ENCODE results near the gene MRPS22. TPM values are rescaled to one million over a fixed set of nuclear protein-coding genes. Genes with fewer than 3 reads are reported as not detected.

Gene MRPS22
- total and polyA plus RNA-seq, 2 of the 8 experiments (the other 6 are each of a cell fraction or from before 2014, with no cell fraction given): 28.3 to 45.8 TPM

- Histone ChIP-seq H4K91ac (replicated peaks; ENCODE audit: insufficient read length, low read length) (no peak overlapping the region), H3K9me3 (ENCODE audit: insufficient read depth in 2 of 2, low read depth in 1 of 2, low read length in 1 of 2) (no peaks in the 10 kb centered on the region), H3K56ac (replicated peaks; ENCODE audit: insufficient read length, low read depth, low read length) (no peak overlapping the region), H3K36me3 (ENCODE audit: control insufficient read depth in 2 of 4, insufficient read depth in 4 of 4, low read length in 3 of 4) (no peaks in the 10 kb centered on the region), H2BK120ac (replicated peaks; ENCODE audit: low read depth, low read length) (no peak overlapping the region), H3K23me2 (ENCODE audit: low read depth, low read length) (no peaks in the 10 kb centered on the region), H2BK5ac (ENCODE audit: low read depth, low read length) (no peak overlapping the region), H3K4me2 (ENCODE audit: insufficient read depth in 1 of 2, low read depth in 2 of 2, low read length in 2 of 2) (no peak overlapping the region), H3K4me1 (replicated peaks in 1 of 4; ENCODE audit: control insufficient read depth in 3 of 4, insufficient read depth in 4 of 4, low read length in 3 of 4) (no peaks in the 10 kb centered on the region; a peak in 3 of 7 replicates), H2BK15ac (ENCODE audit: low read length) (no peak overlapping the region), H2AFZ (ENCODE audit: low read length) (no peak overlapping the region), H3K18ac (ENCODE audit: extremely low read depth, low read length) (no peak overlapping the region), H3K27me3 (replicated peaks in 1 of 4; ENCODE audit: control insufficient read depth in 3 of 4, extremely low read depth in 1 of 4, insufficient read depth in 3 of 4, low read length in 3 of 4) (no peaks in the 10 kb centered on the region), H3K4ac (replicated peaks; ENCODE audit: insufficient read length, low read depth, low read length) (no peak overlapping the region), H4K20me1 (replicated peaks in 1 of 2; ENCODE audit: control insufficient read depth in 1 of 2, insufficient read depth in 2 of 2, low read length in 2 of 2) (no peaks in the 10 kb centered on the region), H3K79me1 (ENCODE audit: low read depth, low read length) (no peaks in the 10 kb centered on the region), H3K14ac (ENCODE audit: insufficient read length) (no peak overlapping the region), H2BK20ac (ENCODE audit: low read length) (no peak overlapping the region), H4K5ac (ENCODE audit: insufficient read length, low read depth, low read length) (no peak overlapping the region), H2BK12ac (ENCODE audit: low read depth, low read length) (no peak overlapping the region), H3K4me3 (ENCODE audit: extremely low read depth in 1 of 4, insufficient read depth in 2 of 4, low read depth in 3 of 4, low read length in 4 of 4) (no peak overlapping the region), H2AK5ac (ENCODE audit: low read depth, low read length) (no peak overlapping the region), H3K27ac (ENCODE audit: low read depth, low read length) (no peak overlapping the region), H3K9ac (replicated peaks in 1 of 4; ENCODE audit: extremely low read depth in 1 of 4, low read depth in 3 of 4, low read length in 3 of 4) (no peak overlapping the region), H3K79me2 (ENCODE audit: control insufficient read depth in 1 of 2, insufficient read depth in 2 of 2, low read length in 2 of 2) (no peaks in the 10 kb centered on the region), H3K23ac (ENCODE audit: insufficient read length) (no peak overlapping the region), H4K8ac (ENCODE audit: extremely low read depth, insufficient read depth, low read length) (no peak overlapping the region; the same call in 1 of the 2 replicates)
- ChIA-PET CTCF (ENCODE audit: partially characterized antibody) (interaction anchor here (1.4 to 12.6 kb wide), 2 partner anchors 13 to 26 kb away, joined by 6 to 103 read pairs; no protein-coding TSS in a partner anchor), POLR2A (ENCODE audit: partially characterized antibody) (no interaction called here)
- DNase-seq (ENCODE audit: low read depth in 1 of 2, low spot score in 2 of 2) (no peak), FAIRE-seq (no peak)
- TF ChIP-seq CEBPB (IDR thresholded peaks at IDR 0.05; ENCODE audit: low read depth, low read length): no peak
- no peak for TF ChIP-seq HDAC6 (IDR thresholded peaks at IDR 0.05; ENCODE audit: low read depth, low read length)
- TF ChIP-seq SUZ12 (IDR thresholded peaks at IDR 0.05; ENCODE audit: low read length): no peak
- no peak for TF ChIP-seq TEAD4 (IDR thresholded peaks at IDR 0.05; ENCODE audit: low read depth, low read length)
- no peak for TF ChIP-seq MAX (IDR thresholded peaks at IDR 0.05)
- TF ChIP-seq SP1 (IDR thresholded peaks at IDR 0.05; ENCODE audit: low read depth, low read length): no peak
- TF ChIP-seq, protein P1, sequence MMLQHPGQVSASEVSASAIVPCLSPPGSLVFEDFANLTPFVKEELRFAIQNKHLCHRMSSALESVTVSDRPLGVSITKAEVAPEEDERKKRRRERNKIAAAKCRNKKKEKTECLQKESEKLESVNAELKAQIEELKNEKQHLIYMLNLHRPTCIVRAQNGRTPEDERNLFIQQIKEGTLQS (IDR thresholded peaks at IDR 0.05; ENCODE audit: insufficient read depth, low read depth, low read length): no peak
- no peak for TF ChIP-seq CBX5 (IDR thresholded peaks at IDR 0.05; ENCODE audit: low read depth, low read length)
- TF ChIP-seq EP300 (IDR thresholded peaks at IDR 0.05; ENCODE audit: borderline replicate concordance in 1 of 2, low read depth in 2 of 2, low read length in 2 of 2): no peak
- no peak for TF ChIP-seq JUND (IDR thresholded peaks at IDR 0.05; ENCODE audit: low read length)
- TF ChIP-seq SAP30 (IDR thresholded peaks at IDR 0.05; ENCODE audit: insufficient read depth, insufficient replicate concordance, low read length): no peak
- TF ChIP-seq, protein P2, sequence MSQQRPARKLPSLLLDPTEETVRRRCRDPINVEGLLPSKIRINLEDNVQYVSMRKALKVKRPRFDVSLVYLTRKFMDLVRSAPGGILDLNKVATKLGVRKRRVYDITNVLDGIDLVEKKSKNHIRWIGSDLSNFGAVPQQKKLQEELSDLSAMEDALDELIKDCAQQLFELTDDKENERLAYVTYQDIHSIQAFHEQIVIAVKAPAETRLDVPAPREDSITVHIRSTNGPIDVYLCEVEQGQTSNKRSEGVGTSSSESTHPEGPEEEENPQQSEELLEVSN (IDR thresholded peaks at IDR 0.05): no peak
- 90% methylated on average over 4 of the region's 4 CpGs; no CpG with 5 or more reads in 1 of the 2 experiments for WGBS, 2 experiments (ENCODE audit: extremely low coverage in 1 of 2, insufficient coverage in 1 of 2, insufficient read length in 1 of 2, insufficient replicate concordance in 2 of 2, low coverage in 1 of 2, low lambda C conversion rate in 2 of 2, missing lambda C conversion rate in 1 of 2)
Measured at GRCh38 chr3:139302801-139303113, 41.1 kb upstream of the MRPS22 start.

Data from H1 (cell line).